ENCODE results near the gene ARHGEF18.
A peak's percentile ranks its signal among the peaks of the same experiment; 100 is the strongest.

Gene ARHGEF18

DNA sequence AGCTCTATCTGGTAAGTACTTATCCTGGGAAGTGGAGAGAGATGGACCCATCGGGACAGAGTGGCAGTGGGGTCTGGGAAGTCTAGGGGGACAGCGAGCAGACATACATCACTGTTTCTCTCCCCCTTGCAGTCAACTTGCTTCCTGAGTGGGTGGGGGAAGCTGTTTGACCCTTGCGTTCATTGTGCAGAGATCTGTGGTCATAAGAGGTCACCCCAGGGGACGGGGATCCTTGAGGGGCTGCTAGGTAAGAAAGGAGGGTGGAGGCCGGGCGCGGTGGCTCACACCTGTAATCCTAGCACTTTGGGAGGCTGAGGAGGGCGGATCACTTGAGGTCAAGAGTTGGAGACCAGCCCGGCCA is 474 bp downstream of the ARHGEF18 start:
- H3K4me2 ChIP-seq (ENCODE audit: low read length): peak overlapping the region; percentile 79
- H3K27me3 ChIP-seq (ENCODE audit: control insufficient read depth, low read length): no peaks in the 10 kb centered on the region
- H3K27ac ChIP-seq (ENCODE audit: low read depth, low read length): peak overlapping the region; percentile 98
- H3K9me3 ChIP-seq (ENCODE audit: control insufficient read depth, insufficient read depth, low read length): no peaks in the 10 kb centered on the region
- no peaks in the 10 kb centered on the region for H3K9me2 ChIP-seq (replicated peaks; ENCODE audit: control insufficient read depth, low read length)
- H3K79me2 ChIP-seq (ENCODE audit: control insufficient read depth, low read length): peaks cover 63% of the 10 kb centered on the region
- 0 out of 2 replicates have a peak, but pooled peaks cover 4% of the 10 kb centered on the region for H4K20me1 ChIP-seq (ENCODE audit: control insufficient read depth, insufficient read depth, low read depth, low read length)
- peaks cover 47% of the 10 kb centered on the region for H3K36me3 ChIP-seq (ENCODE audit: control insufficient read depth, low read length)
- H3K4me1 ChIP-seq (ENCODE audit: control insufficient read depth, low read length): peaks cover 76% of the 10 kb centered on the region
- H3F3A ChIP-seq (ENCODE audit: control insufficient read depth, insufficient read depth): peaks cover 39% of the 10 kb centered on the region
- peak overlapping the region; percentile 83 for H3K4me3 ChIP-seq (ENCODE audit: low read length)
- TF ChIP-seq, protein P1, sequence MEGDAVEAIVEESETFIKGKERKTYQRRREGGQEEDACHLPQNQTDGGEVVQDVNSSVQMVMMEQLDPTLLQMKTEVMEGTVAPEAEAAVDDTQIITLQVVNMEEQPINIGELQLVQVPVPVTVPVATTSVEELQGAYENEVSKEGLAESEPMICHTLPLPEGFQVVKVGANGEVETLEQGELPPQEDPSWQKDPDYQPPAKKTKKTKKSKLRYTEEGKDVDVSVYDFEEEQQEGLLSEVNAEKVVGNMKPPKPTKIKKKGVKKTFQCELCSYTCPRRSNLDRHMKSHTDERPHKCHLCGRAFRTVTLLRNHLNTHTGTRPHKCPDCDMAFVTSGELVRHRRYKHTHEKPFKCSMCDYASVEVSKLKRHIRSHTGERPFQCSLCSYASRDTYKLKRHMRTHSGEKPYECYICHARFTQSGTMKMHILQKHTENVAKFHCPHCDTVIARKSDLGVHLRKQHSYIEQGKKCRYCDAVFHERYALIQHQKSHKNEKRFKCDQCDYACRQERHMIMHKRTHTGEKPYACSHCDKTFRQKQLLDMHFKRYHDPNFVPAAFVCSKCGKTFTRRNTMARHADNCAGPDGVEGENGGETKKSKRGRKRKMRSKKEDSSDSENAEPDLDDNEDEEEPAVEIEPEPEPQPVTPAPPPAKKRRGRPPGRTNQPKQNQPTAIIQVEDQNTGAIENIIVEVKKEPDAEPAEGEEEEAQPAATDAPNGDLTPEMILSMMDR (IDR thresholded peaks at IDR 0.05; ENCODE audit: low read depth, low read length, poor library complexity, severe bottlenecking): no peak
- no peak for TF ChIP-seq EZH2phosphoT487 (IDR thresholded peaks at IDR 0.05; ENCODE audit: borderline replicate concordance, low read length)

DNA sequence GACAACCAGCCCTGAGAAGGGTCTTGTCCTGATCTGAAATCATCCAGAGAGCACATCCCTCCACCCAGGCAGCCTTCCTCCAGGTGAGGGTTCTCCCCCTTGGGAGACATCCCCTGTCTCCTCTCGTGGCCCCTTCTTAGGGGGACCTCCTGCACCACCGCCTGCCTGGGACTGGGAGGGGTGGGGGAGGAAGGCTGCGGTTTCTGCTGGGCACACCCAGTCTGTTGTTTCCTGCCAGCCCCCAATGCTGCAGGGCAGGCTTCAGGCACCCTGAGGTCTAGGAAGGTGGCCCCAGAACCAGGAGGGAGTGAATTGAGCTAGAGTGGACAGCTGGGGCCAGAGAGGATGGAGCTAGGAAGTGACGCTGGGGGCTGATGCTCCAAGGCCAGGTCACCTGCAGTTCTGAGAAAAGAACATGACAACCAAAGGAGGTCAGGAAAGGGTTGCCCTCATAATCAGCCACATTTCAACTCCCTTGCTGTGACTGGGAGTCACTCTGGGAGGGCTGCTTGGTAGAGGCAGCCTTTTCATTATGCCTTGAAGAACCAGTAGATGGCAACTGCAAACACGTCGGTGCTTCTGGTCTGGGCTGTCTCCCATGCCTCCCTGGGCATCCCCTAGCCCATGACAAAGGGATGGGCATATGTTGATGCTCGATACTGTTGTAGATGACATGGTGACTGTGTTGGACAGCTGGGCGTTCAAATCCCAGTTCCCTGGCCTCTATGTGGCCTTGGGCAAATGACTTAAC is 1.4 kb downstream of the ARHGEF18 start:
- H3K9me3 ChIP-seq (ENCODE audit: control insufficient read depth, insufficient read depth, low read length): no peaks in the 10 kb centered on the region
- no peaks in the 10 kb centered on the region for H3K27me3 ChIP-seq (ENCODE audit: control insufficient read depth, low read length)
- peaks cover 76% of the 10 kb centered on the region for H3K4me1 ChIP-seq (ENCODE audit: control insufficient read depth, low read length)
- H3K4me2 ChIP-seq (ENCODE audit: low read length): peak overlapping the region; percentile 79
- no peaks in the 10 kb centered on the region for H3K9me2 ChIP-seq (replicated peaks; ENCODE audit: control insufficient read depth, low read length)
- peaks cover 32% of the 10 kb centered on the region for H3F3A ChIP-seq (ENCODE audit: control insufficient read depth, insufficient read depth)
- peaks cover 56% of the 10 kb centered on the region for H3K36me3 ChIP-seq (ENCODE audit: control insufficient read depth, low read length)
- peaks cover 11% of the 10 kb centered on the region; the same call in 1 of the 2 replicates for H4K20me1 ChIP-seq (ENCODE audit: control insufficient read depth, insufficient read depth, low read depth, low read length)
- peak overlapping the region; percentile 98 for H3K27ac ChIP-seq (ENCODE audit: low read depth, low read length)
- TF ChIP-seq, protein P1 (IDR thresholded peaks at IDR 0.05; ENCODE audit: low read depth, low read length, poor library complexity, severe bottlenecking): no peak
- TF ChIP-seq EZH2phosphoT487 (IDR thresholded peaks at IDR 0.05; ENCODE audit: borderline replicate concordance, low read length): no peak
- peaks cover 72% of the 10 kb centered on the region for H3K79me2 ChIP-seq (ENCODE audit: control insufficient read depth, low read length)
- H3K4me3 ChIP-seq (ENCODE audit: low read length): peak overlapping the region; percentile 83

DNA sequence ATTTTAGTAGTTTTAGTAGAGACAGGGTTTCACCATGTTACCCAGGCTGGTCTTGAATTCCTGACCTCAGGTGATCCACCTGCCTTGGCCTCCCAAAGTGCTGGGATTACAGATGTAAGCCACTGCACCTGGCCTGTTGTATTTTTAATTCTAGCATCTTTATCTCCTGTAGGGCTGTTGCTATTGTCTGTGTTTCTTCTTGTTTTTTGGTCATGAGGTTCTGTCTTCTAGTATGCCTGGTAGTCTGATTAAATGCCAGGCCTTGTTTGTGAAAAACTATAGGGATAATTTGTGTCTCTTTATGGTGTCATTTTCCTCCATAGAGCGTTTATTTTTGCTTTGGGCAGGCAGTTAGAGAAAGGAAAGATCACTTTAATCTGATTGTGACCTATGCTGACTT is 3.1 kb downstream of the ARHGEF18 start:
- Histone ChIP-seq H3K4me1 (ENCODE audit: control insufficient read depth, low read length) (peaks cover 63% of the 10 kb centered on the region), H3F3A (ENCODE audit: control insufficient read depth, insufficient read depth) (peaks cover 19% of the 10 kb centered on the region), H3K27me3 (ENCODE audit: control insufficient read depth, low read length) (no peaks in the 10 kb centered on the region), H4K20me1 (ENCODE audit: control insufficient read depth, insufficient read depth, low read depth, low read length) (peaks cover 19% of the 10 kb centered on the region; the same call in 1 of the 2 replicates), H3K36me3 (ENCODE audit: control insufficient read depth, low read length) (peaks cover 73% of the 10 kb centered on the region), H3K79me2 (ENCODE audit: control insufficient read depth, low read length) (peaks cover 89% of the 10 kb centered on the region), H3K27ac (ENCODE audit: low read depth, low read length) (peak overlapping the region; percentile 98), H3K9me2 (replicated peaks; ENCODE audit: control insufficient read depth, low read length) (no peaks in the 10 kb centered on the region), H3K4me3 (ENCODE audit: low read length) (peak overlapping the region; percentile 83), H3K9me3 (ENCODE audit: control insufficient read depth, insufficient read depth, low read length) (no peaks in the 10 kb centered on the region), H3K4me2 (ENCODE audit: low read length) (peak overlapping the region; percentile 79)
- TF ChIP-seq, protein P1 (IDR thresholded peaks at IDR 0.05; ENCODE audit: low read depth, low read length, poor library complexity, severe bottlenecking): no peak
- no peak for TF ChIP-seq EZH2phosphoT487 (IDR thresholded peaks at IDR 0.05; ENCODE audit: borderline replicate concordance, low read length)
